Left lung (tissue), 10 donors: ENCODE results near the gene GNG5. TPM values are rescaled to one million over a fixed set of nuclear protein-coding genes. Genes with fewer than 3 reads are reported as not detected.

Source experiments
- ATAC-seq: fragments of 200-7000 bp; cut with Tn5 transposase; one replicate; pipeline ENCODE4 v1.9.1; 2020; ENCODE audit warnings: moderate library complexity
- DNase-seq, 4 donors: peaks; one replicate each; pipeline ENCODE4 v3.0.0-alpha.2; 2013 to 2020
- H3K27ac ChIP-seq, 2 donors: fragments of 200-600 bp; sonication (generic) in 1 of 2; one replicate each; pipeline versions ENCODE4 v1.5.0 to v1.8.0; 2020 to 2021
- H3K27me3 ChIP-seq, 2 donors: fragments of 200-600 bp; sonication (generic) in 1 of 2; one replicate each; pipeline versions ENCODE4 v1.5.0 to v1.8.0; 2020 to 2021
- H3K36me3 ChIP-seq, 2 donors: fragments of 200-600 bp; sonication (generic) in 1 of 2; one replicate each; pipeline versions ENCODE4 v1.5.0 to v1.8.0; 2020 to 2021
- H3K4me1 ChIP-seq, 2 donors: fragments of 200-600 bp; one replicate each; pipeline ENCODE4 v1.8.0; 2021
- H3K4me3 ChIP-seq, 2 donors: fragments of 200-600 bp; sonication (generic) in 1 of 2; one replicate each; pipeline versions ENCODE4 v1.5.0 to v1.8.0; 2020 to 2021; ENCODE audit warnings: mild to moderate bottlenecking in 1 of 2
- H3K9me3 ChIP-seq, 2 donors: fragments of 200-600 bp; sonication (generic) in 1 of 2; one replicate each; pipeline versions ENCODE4 v1.5.0 to v1.8.0; 2020 to 2021
- intact Hi-C, 2 donors: fragments of 100-400 bp; cut with DNase I; formaldehyde crosslinking; loops; one replicate each; pipeline versions ENCODE4 v1.11.2 to v1.14.2; 2022
- polyA plus RNA-seq, 6 donors: library from polyadenylated mRNA; unstranded; fragments of 120-200 nt; gene quantifications; one replicate each; pipeline ENCODE4 v1.2.1, GENCODE V29; 2013; ENCODE audit not compliant: insufficient read length in 6 of 6
- total RNA-seq, 2 donors: library from RNA; stranded (reverse); fragmentation: NEBNext Ultra II Directional; extraction: Animal tissue kit (Norgen Biotek cat#: 25700); gene quantifications; one replicate each; pipeline ENCODE4 v1.2.1, GENCODE V29; 2021
- TF ChIP-seq, protein P1 (sequence below), 2 donors: fragments of 200-600 bp; sonication (generic) in 1 of 2; IDR thresholded peaks; one replicate each; pipeline versions ENCODE4 v1.5.0 to v1.8.0; 2021; ENCODE audit warnings: antibody characterized with exemption in 2 of 2
- donor health status: DM: no; HTN: yes; CAD: no.
- donor health status: DM: no; HTN: no; CAD: no.

GNG5 gene
- total and polyA plus RNA-seq, 8 donors: 124 to 147 (median 141) TPM

GRCh38 chr1:84539972-84540371 is 33.6 kb upstream of the GNG5 start:
- Histone ChIP-seq H3K4me1 (no peaks in the 10 kb centered on the region), H3K27me3 (no peaks in the 10 kb centered on the region), H3K27ac (no peak overlapping the region), H3K4me3 (no peak overlapping the region), H3K9me3 (no peaks in the 10 kb centered on the region), H3K36me3 (peaks cover 0 to 36% of the 10 kb centered on the region in 2 donors)
- TF ChIP-seq, protein P1, sequence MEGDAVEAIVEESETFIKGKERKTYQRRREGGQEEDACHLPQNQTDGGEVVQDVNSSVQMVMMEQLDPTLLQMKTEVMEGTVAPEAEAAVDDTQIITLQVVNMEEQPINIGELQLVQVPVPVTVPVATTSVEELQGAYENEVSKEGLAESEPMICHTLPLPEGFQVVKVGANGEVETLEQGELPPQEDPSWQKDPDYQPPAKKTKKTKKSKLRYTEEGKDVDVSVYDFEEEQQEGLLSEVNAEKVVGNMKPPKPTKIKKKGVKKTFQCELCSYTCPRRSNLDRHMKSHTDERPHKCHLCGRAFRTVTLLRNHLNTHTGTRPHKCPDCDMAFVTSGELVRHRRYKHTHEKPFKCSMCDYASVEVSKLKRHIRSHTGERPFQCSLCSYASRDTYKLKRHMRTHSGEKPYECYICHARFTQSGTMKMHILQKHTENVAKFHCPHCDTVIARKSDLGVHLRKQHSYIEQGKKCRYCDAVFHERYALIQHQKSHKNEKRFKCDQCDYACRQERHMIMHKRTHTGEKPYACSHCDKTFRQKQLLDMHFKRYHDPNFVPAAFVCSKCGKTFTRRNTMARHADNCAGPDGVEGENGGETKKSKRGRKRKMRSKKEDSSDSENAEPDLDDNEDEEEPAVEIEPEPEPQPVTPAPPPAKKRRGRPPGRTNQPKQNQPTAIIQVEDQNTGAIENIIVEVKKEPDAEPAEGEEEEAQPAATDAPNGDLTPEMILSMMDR (IDR thresholded peaks at IDR 0.05): no peak
- intact Hi-C loops: no loop called here
- no peak for ATAC-seq
- no peak for DNase-seq

GRCh38 chr1:84538599-84538998 is 32.2 kb upstream of the GNG5 start:
- intact Hi-C loops: no loop called here
- Histone ChIP-seq H3K9me3 (no peaks in the 10 kb centered on the region), H3K36me3 (peaks cover 0 to 36% of the 10 kb centered on the region in 2 donors), H3K27me3 (no peaks in the 10 kb centered on the region), H3K4me1 (no peaks in the 10 kb centered on the region), H3K27ac (no peak overlapping the region), H3K4me3 (no peak overlapping the region)
- TF ChIP-seq, protein P1 (IDR thresholded peaks at IDR 0.05): no peak
- ATAC-seq (no peak), DNase-seq (no peak)

DNA sequence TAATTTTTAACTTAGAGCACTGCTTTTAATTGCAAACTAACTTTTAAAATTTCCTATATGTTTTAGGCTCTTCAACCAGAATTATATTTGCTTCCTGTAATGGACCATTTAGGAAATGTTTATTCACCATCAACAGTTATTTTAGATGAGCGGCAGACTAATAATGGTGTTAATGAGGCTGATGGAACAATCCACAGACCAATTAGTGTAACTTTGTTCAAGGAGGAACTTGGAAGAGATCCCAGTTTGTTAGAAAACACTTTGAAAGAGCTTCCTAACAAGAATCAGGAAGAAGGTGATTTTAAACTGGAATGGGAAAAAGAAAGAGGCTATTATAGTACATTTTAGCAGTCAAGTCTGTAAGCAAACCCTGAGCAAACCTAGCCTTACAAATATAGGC is 19.4 kb upstream of the GNG5 start:
- TF ChIP-seq, protein P1 (IDR thresholded peaks at IDR 0.05): no peak
- Histone ChIP-seq H3K4me3 (no peak overlapping the region), H3K27me3 (no peaks in the 10 kb centered on the region), H3K9me3 (no peaks in the 10 kb centered on the region), H3K36me3 (peaks cover 0 to 3% of the 10 kb centered on the region in 2 donors), H3K4me1 (no peaks in the 10 kb centered on the region), H3K27ac (no peak overlapping the region)
- DNase-seq (no peak), ATAC-seq (no peak)
- intact Hi-C loops: no loop called here

GRCh38 chr1:84524590-84524989 is 18.2 kb upstream of the GNG5 start:
- Histone ChIP-seq H3K27me3 (no peaks in the 10 kb centered on the region), H3K36me3 (peaks cover 0 to 3% of the 10 kb centered on the region in 2 donors), H3K27ac (no peak overlapping the region), H3K4me3 (no peak overlapping the region), H3K4me1 (no peaks in the 10 kb centered on the region), H3K9me3 (no peaks in the 10 kb centered on the region)
- TF ChIP-seq, protein P1 (IDR thresholded peaks at IDR 0.05): no peak
- intact Hi-C loops: no loop called here
- ATAC-seq (no peak), DNase-seq (no peak)

DNA sequence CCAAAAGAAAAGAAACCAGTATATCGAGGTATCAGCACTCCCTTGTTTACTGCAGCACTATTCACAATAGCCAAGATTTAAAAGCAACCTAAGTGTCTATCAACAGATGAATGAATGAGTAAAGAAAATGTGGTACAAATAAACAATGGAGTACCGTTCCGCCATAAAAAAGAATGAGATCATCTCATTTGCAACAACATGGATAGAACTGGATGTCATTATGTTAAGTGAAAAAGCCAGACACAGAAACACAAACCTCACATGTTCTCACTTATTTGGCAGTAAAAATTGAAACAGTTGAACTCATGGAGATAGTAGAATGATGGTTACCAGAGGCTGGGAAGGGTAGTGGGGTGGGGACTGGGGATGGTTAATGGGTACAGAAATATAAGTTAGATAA is 4.3 kb upstream of the GNG5 start:
- TF ChIP-seq, protein P1 (IDR thresholded peaks at IDR 0.05): no peak
- no peak overlapping the region for H3K27ac ChIP-seq
- no peak for ATAC-seq
- no peak for DNase-seq
- H3K4me1 ChIP-seq: peaks cover 0 to 10% of the 10 kb centered on the region in 2 donors
- intact Hi-C loops: no loop called here
- H3K27me3 ChIP-seq: no peaks in the 10 kb centered on the region
- H3K36me3 ChIP-seq: no peaks in the 10 kb centered on the region
- H3K9me3 ChIP-seq: peaks cover 0 to 12% of the 10 kb centered on the region in 2 donors
- H3K4me3 ChIP-seq: no peak overlapping the region
